Loucy (cell line): ENCODE data around the gene INTS2.
"Not testable (repeated sequence)": the region's sequence is repeated elsewhere in the genome, so short reads cannot be mapped to it uniquely, and the experiment has no call there.

ENCODE experiments used
- EZH2phosphoT487 ChIP-seq: fragments of 200-600 bp; IDR thresholded peaks from 2 replicates; pipeline ENCODE4 v1.6.1; 2018; ENCODE audit warnings: antibody characterized with exemption, mild to moderate bottlenecking, moderate library complexity, borderline replicate concordance
- TF ChIP-seq, protein P1 (sequence below): fragments of 200-600 bp; sonication (generic); conservative IDR thresholded peaks from 2 replicates; pipeline ENCODE4 v1.5.1; 2014; ENCODE audit warnings: mild to moderate bottlenecking, antibody characterized with exemption, low read length

DNA sequence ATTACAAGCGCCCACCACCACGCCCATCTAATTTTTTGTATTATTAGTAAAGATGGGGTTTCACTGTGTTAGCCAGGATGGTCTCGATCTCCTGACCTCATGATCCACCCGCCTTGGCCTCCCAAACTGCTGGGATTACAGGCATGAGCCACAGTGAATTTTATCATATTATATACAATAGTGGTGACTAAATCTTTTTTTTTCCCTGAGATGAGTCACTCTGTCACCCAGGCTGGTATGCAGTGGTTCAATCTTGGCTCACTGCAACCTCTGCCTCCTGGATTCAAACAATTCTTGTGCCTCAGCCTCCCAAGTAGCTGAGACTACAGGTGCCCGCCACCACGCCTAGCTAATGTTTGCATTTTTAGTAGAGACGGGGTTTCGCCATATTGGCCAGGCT lies 41.9 kb downstream of the INTS2 start:
- TF ChIP-seq, protein P1, sequence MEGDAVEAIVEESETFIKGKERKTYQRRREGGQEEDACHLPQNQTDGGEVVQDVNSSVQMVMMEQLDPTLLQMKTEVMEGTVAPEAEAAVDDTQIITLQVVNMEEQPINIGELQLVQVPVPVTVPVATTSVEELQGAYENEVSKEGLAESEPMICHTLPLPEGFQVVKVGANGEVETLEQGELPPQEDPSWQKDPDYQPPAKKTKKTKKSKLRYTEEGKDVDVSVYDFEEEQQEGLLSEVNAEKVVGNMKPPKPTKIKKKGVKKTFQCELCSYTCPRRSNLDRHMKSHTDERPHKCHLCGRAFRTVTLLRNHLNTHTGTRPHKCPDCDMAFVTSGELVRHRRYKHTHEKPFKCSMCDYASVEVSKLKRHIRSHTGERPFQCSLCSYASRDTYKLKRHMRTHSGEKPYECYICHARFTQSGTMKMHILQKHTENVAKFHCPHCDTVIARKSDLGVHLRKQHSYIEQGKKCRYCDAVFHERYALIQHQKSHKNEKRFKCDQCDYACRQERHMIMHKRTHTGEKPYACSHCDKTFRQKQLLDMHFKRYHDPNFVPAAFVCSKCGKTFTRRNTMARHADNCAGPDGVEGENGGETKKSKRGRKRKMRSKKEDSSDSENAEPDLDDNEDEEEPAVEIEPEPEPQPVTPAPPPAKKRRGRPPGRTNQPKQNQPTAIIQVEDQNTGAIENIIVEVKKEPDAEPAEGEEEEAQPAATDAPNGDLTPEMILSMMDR = not testable (repeated sequence)
- not testable (repeated sequence) for TF ChIP-seq EZH2phosphoT487
